NCI-H2029 treated with DMSO at 0.1 percent for 48 hours (cell line): ENCODE measurements around the gene TNPO3.
"Not testable (repeated sequence)": the region's sequence is repeated elsewhere in the genome, so short reads cannot be mapped to it uniquely, and the experiment has no call there.

Experiments
- DNase-seq: peaks from one replicate; lab custom pipeline; 2025; lab: John Stamatoyannopoulos, UW

The TNPO3 gene

GRCh38 chr7:129014501-129015101 is 40.3 kb downstream of the TNPO3 start:
- DNase-seq, result no peak

DNA sequence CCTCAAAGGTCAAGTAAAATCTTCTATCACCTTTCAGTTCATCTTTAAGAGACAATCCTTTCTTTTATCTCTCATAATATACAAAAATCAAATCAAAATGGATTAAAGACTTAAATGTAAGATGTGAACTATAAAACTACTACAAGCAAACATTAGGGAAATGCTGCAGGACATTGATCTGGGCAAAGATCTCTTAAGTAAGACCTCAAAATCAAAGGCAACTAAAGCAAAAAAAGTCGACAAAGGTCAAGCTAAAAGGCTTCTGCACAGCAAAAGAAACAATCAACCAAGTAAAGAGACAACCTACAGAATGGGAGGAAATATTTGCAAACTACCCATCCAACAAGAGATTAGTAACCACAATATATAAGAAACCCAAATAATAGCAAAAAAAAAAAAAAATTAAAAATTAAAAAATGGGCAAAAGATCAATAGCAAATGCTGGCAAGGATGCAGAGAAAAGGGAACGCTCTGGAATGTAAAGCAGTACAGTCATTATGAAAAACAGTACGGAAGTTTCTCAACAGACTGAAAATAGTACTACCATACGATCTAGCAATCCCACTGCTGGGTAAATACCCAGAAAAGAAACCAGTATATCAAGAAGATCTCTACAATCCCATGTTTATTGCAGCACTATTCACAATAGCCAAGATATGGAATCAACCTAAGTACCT is 41.7 kb downstream of the TNPO3 start:
- no peak for DNase-seq

GRCh38 chr7:129012641-129013040 is 42.3 kb downstream of the TNPO3 start:
- no peak for DNase-seq

- no peak for DNase-seq
Observed at GRCh38 chr7:129010075-129010474, 44.8 kb downstream of the TNPO3 start.

GRCh38 chr7:129009437-129009836 is 45.5 kb downstream of the TNPO3 start:
- no peak for DNase-seq

DNA sequence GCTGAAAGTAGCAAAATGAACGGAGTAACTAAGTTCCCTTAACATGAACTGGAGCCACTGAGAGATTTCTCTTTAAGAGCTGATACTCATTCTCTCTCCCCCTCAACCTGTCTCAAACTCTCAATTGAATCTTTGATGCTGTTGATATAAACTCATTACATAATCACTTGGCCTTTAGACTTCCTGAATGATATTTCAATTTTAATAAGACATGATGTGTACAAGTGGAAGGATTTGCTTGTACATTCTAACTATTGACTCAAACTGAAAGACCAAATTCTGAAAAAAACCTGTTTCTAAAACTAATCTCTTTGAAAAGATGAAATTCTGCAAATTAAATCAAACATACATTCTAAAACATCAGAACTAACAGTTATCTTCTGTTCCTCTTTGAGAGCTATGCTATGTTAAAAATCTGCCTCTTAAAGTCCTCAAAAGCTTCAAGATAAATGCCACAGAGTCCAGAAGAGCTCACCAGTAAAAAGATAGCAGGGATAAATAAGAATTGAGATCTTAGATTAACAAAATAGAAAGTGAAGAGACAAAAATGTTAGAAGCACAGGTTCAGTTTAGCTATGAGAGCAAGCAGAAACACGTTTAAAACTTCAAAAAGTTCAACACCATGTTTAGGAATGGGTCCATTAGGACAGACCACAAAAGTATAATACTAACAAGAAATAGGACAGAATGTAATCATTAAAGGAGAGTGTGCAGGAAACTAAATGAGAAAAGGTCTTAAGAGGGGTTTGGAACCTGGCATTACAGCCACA is 46.1 kb downstream of the TNPO3 start:
- DNase-seq, result no peak

- no peak for DNase-seq
Observed at GRCh38 chr7:129007572-129007971, 47.3 kb downstream of the TNPO3 start.

GRCh38 chr7:129006636-129007414 is 48.1 kb downstream of the TNPO3 start:
- no peak for DNase-seq

- DNase-seq, result no peak
Observed at GRCh38 chr7:129005186-129005585, 49.7 kb downstream of the TNPO3 start.

GRCh38 chr7:128997181-128997580 is 57.7 kb downstream of the TNPO3 start:
- no peak for DNase-seq

GRCh38 chr7:128994560-128994959 is 60.4 kb downstream of the TNPO3 start:
- DNase-seq, result not testable (repeated sequence)

DNA sequence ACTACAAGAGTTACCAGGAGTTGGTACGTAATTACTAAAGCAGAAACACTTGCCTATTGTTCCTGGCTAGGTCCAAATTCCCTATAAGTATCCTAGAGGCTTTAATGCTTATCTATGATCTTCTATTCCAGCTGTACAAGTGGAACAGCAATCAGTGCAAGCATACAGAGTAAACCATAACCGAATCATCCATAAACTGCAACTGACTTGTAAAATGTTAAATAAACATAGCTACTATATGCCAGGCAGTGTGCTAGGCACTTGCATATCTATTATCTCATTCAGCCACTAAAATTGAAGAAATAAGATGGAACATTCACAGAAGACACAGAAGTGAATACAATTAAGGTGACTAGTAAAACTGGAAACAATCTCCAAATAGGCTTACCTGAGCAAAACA is 61.5 kb downstream of the TNPO3 start:
- no peak for DNase-seq

GRCh38 chr7:128989961-128990360 is 65.0 kb downstream of the TNPO3 start:
- DNase-seq, result no peak

GRCh38 chr7:128988372-128988771 is 66.5 kb downstream of the TNPO3 start:
- DNase-seq, result no peak

DNA sequence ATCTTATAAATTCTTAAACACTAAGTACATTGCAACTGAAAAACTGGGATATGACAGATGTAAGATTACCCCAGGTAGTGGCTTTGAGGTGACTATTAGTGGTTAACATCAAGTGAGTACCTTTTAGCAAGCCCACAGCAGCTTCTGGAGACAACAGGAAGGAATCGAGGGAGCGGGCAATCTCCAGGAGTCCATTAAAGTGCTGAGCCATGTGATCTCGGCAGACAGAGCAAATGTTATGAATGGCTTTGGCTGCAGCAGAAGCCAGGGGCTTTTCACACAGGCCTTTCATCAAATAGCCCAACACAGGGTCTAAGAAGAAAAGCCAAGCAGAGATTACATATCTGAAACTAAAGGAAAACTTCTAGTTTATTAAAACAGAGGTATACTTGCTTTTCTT is 68.3 kb downstream of the TNPO3 start:
- DNase-seq, result no peak

DNA sequence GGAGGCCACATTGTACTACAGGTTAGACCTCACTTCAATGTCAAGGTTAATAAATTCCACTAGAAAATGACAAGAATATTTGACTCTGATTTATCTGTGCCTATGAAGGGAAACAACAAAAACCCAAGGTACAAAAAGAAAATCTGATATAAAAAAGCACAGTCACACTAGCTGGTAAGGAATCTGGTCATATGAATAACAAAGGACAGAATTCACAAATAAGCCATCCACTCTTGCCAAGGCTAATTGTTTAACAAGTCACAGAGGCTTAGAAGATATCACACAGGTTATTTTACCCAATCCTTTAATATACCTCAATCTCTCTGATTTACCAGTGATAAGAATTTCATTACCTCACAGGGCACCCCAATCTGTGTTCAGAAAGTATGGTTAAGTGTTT is 69.3 kb downstream of the TNPO3 start:
- no peak for DNase-seq

DNA sequence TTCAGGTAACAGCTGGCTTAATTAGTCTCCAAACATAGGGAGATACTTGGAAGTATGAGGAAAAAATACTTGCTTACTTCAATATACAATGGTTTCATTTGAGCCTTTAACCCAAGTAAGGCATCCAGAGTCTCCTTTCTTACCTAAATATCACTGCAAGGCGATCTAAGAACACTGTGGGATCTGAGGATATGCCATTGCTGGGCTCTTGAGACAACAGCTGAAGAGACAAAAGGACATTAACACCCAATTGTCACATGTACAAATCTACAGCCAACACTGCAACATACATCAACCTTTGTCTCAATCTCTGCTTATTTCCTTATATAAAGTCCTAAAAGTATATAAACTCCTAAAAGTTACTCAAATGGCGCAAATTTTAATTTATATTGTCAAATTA is 72.8 kb downstream of the TNPO3 start:
- no peak for DNase-seq

GRCh38 chr7:128974241-128974934 is 80.5 kb downstream of the TNPO3 start:
- DNase-seq, result no peak

GRCh38 chr7:128968624-128969023 is 86.3 kb downstream of the TNPO3 start:
- DNase-seq, result no peak

DNA sequence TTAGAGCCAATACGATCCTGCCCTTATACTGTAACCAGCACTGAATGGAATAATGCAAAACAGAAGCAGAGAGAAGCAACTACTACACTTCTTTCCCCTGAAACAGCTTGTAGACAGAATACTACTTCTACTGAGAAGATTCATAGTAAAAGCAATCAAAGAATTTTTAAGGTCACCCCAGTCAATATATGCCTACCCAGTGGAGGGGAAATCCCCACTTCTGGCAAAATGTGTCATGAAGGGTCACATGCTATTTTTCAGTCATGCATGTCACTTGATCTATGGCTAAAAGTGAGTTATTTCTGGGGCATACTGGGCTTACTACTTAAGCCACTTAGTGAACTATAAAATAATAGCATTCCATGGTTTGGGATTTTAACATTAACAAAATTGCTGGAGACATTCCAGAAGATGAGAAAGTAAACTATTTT is 91.6 kb downstream of the TNPO3 start:
- no peak for DNase-seq

DNA sequence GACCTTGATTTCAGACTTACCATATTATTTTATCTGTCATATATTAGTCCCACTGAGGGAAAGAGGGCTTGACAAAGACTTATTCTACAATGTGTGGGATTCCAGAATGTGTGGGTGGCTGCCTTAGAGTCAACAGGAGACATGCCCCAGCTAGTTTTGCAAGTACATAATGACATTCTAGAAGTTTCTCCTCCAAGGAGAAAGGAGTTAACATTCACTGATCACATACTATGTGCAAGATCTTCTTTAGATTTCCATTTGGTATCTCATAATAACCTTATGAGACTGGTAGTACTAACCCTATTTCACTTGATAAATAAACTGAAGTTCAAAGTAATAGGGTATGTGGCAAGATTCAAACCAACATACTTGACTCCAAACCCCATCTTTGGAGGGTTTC is 92.0 kb downstream of the TNPO3 start:
- no peak for DNase-seq
